ENCODE data around the gene IGHMBP2. TPM values are rescaled to one million over a fixed set of nuclear protein-coding genes. Genes with fewer than 3 reads are reported as not detected.

The IGHMBP2 gene
- total RNA-seq, 1 experiment from 2014 or later: 24.0 TPM

DNA sequence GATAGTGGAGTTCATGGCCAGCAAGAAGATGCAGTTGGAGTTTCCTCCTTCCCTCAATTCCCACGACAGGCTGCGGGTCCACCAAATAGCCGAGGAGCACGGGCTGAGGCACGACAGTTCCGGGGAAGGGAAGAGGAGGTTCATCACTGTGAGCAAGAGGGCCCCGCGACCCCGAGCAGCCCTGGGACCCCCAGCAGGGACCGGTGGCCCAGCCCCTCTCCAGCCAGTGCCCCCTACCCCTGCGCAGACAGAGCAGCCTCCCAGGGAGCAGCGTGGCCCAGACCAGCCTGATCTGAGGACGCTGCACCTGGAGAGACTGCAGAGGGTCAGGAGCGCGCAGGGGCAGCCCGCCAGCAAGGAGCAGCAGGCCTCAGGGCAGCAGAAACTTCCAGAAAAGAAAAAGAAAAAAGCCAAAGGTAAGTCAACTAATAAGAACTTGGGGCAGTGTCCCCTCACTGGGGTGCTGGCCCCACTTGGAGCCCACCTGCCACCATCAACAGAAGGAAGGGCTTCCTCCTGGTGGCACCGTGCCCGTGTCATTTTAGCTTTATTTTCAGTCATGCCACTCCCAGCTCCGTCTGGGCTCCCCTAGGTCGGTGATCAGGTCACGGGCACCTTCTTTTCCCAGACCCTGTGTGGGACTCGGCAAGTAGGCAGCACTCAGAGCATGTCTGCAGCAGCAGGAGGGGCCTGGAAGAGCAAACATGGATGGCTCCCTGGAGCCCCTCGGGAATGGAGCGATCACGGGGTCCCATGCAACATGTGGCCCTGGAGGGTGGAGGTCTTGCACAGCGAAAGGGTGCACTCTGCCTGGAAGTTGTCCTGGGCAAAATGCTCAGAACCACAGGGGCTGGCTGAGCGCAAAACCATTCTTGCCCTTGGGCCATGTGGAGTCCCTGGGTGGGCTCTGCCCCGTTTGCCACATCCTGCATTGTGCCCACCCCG is 33.3 kb downstream of the IGHMBP2 start:
- no peaks in the 10 kb centered on the region for H3K9me3 Mint-ChIP-seq
- H3K27ac Mint-ChIP-seq: no peak overlapping the region; a peak in 1 of 7 replicates
- Histone ChIP-seq H2AFZ (ENCODE audit: low read length) (no peak overlapping the region), H3K79me1 (ENCODE audit: insufficient read depth, low read depth, low read length, poor library complexity, severe bottlenecking) (no peaks in the 10 kb centered on the region), H3T11ph (ENCODE audit: low read length) (no peak overlapping the region), H2AK5ac (ENCODE audit: insufficient read length, low read length) (no peak overlapping the region), H3K4me1 (ENCODE audit: insufficient read depth, low read length) (no peaks in the 10 kb centered on the region), H3K27me3 (ENCODE audit: insufficient read depth, low read length) (no peaks in the 10 kb centered on the region), H4K5ac (ENCODE audit: insufficient read length, low read depth, low read length) (no peak overlapping the region), H3K9me3 (ENCODE audit: control insufficient read depth, low read depth, low read length) (no peaks in the 10 kb centered on the region), H2BK120ac (ENCODE audit: low read depth, low read length, poor library complexity, severe bottlenecking) (no peak overlapping the region), H3K56ac (ENCODE audit: insufficient read length, low read depth, low read length) (no peak overlapping the region), H2BK20ac (ENCODE audit: low read depth, low read length, poor library complexity, severe bottlenecking) (no peak overlapping the region), H4K91ac (ENCODE audit: insufficient read length, low read depth, low read length) (no peak overlapping the region), H2BK5ac (ENCODE audit: insufficient read length, low read length) (no peak overlapping the region), H3K4ac (ENCODE audit: low read depth, low read length) (no peak overlapping the region), H3K27ac (ENCODE audit: insufficient read length, low read depth, low read length) (no peak overlapping the region), H3K18ac (ENCODE audit: insufficient read length, low read depth, low read length) (no peak overlapping the region), H3K79me2 (ENCODE audit: insufficient read depth, low read length) (no peaks in the 10 kb centered on the region), H3K23ac (ENCODE audit: insufficient read length, low read depth, low read length) (no peak overlapping the region), H3K23me2 (ENCODE audit: insufficient read length, low read depth, low read length, poor library complexity, severe bottlenecking) (no peaks in the 10 kb centered on the region), H2BK15ac (ENCODE audit: low read depth, low read length) (no peak overlapping the region), H4K20me1 (ENCODE audit: control insufficient read depth, insufficient read depth, insufficient read length) (no peaks in the 10 kb centered on the region), H3K4me2 (ENCODE audit: insufficient read depth, insufficient read length, low read length) (no peak overlapping the region), H3K9ac (ENCODE audit: extremely low read depth, insufficient read length, low read length) (no peak overlapping the region), H2BK12ac (ENCODE audit: insufficient read length, low read depth, low read length) (no peak overlapping the region), H3K14ac (ENCODE audit: insufficient read depth, low read length) (no peak overlapping the region), H4K8ac (replicated peaks; ENCODE audit: insufficient read length, low read depth, low read length) (no peak overlapping the region)
- no CpG with 5 or more reads among the region's 29 CpGs for WGBS (ENCODE audit: extremely low coverage, insufficient read length, low lambda C conversion rate)
- no peaks in the 10 kb centered on the region for H3K27me3 Mint-ChIP-seq (ENCODE audit: low read depth)
- DNase-seq: no peak
- H3K4me1 Mint-ChIP-seq: no peaks in the 10 kb centered on the region
- TF ChIP-seq CTCF (conservative IDR thresholded peaks at IDR 0.05): no peak
- H3K36me3 Mint-ChIP-seq (ENCODE audit: insufficient read depth in 1 of 3, low read depth in 3 of 3): peaks cover 2 to 45% (median 29%) of the 10 kb centered on the region in 3 experiments; a peak in 6 of 7 replicates
- no peak overlapping the region for H3K4me3 Mint-ChIP-seq
